Sigmoid colon (tissue), 7 donors: ENCODE results near the gene IGSF6. TPM values are rescaled to one million over a fixed set of nuclear protein-coding genes. Genes with fewer than 3 reads are reported as not detected.

Experiments
- DNase-seq: peaks from one replicate; pipeline ENCODE4 v3.0.0-alpha.2; 2019
- H3K27ac ChIP-seq, 4 donors: fragments of 200-600 bp; sonication (generic); one replicate each; pipeline ENCODE4 v1.5.1; 2016 to 2019; ENCODE audit warnings: mild to moderate bottlenecking in 1 of 4
- H3K27me3 ChIP-seq, 3 donors: fragments of 200-600 bp; sonication (generic); one replicate each; pipeline ENCODE4 v1.5.1; 2019; ENCODE audit warnings: mild to moderate bottlenecking in 1 of 3
- H3K36me3 ChIP-seq, 4 donors: fragments of 200-600 bp; sonication (generic); one replicate each; pipeline ENCODE4 v1.5.1; 2016 to 2019
- H3K4me1 ChIP-seq, 4 donors: fragments of 200-600 bp; sonication (generic); one replicate each; pipeline ENCODE4 v1.5.1; 2017 to 2019
- H3K4me3 ChIP-seq, 4 donors: fragments of 200-600 bp; sonication (generic); one replicate each; pipeline ENCODE4 v1.5.1; 2017 to 2019; ENCODE audit warnings: mild to moderate bottlenecking in 2 of 4, moderate library complexity in 1 of 4
- H3K9me3 ChIP-seq, 4 donors: fragments of 200-600 bp in 3 of 4; sonication (generic) in 3 of 4; one replicate each; pipeline versions ENCODE4 v1.5.1 to v1.6.1; 2013 to 2019
- CTCF ChIP-seq, 4 experiments: fragments of 450-650 bp in 3 of 4; fragments of 200-600 bp in 1 of 4; IDR thresholded peaks; one replicate each; pipeline ENCODE4 v1.5.1; 2016 to 2019; ENCODE audit warnings: antibody characterized with exemption in 4 of 4, mild to moderate bottlenecking in 3 of 4, moderate library complexity in 2 of 4
- EP300 ChIP-seq, 4 donors: sonication (generic); formaldehyde crosslinking; IDR thresholded peaks; one replicate each; pipeline ENCODE4 v1.6.1; 2017; ENCODE audit warnings: antibody characterized with exemption in 4 of 4
- POLR2A ChIP-seq, 2 donors: fragments of 450-650 bp; IDR thresholded peaks; one replicate each; pipeline ENCODE4 v1.6.1; 2016; ENCODE audit warnings: antibody characterized with exemption in 2 of 2, mild to moderate bottlenecking in 2 of 2, moderate library complexity in 2 of 2
- POLR2AphosphoS5 ChIP-seq, 4 donors: sonication (generic); formaldehyde crosslinking; IDR thresholded peaks; one replicate each; pipeline ENCODE4 v1.6.1; 2017; ENCODE audit warnings: antibody characterized with exemption in 4 of 4
- WGBS, 2 donors: extraction: QIAGEN DNeasy Blood & Tissue Kit; methylation state at CpG; one replicate each; pipeline ENCODE4 v1.1.7; 2013; 5-methylcytosine and 5-hydroxymethylcytosine counted together
- intact Hi-C: fragments of 100-400 bp; cut with DNase I; formaldehyde crosslinking; loops from one replicate; pipeline ENCODE4 v1.15.1; 2023
- polyA plus RNA-seq, 3 donors: library from polyadenylated mRNA; stranded (reverse); fragments of 200-250 nt; gene quantifications; one replicate each; pipeline ENCODE4 v1.2.3, GENCODE V29; 2013
- total RNA-seq, 4 donors: library from RNA; depleted of rRNA; stranded (reverse); fragments of >200 nt; gene quantifications; one replicate each; pipeline ENCODE4 v1.1.0, GENCODE V29; 2016
- donor health status: healthy with polysubstance abuse.
- donor health status: Bipolar disorder and iron deficiency.
- donor health status: healthy.

IGSF6 gene
- total and polyA plus RNA-seq, 7 donors, result 0.83 to 14.1 (median 3.0) TPM

GRCh38 chr16:21625026-21625425 is 27.4 kb downstream of the IGSF6 start:
- no peaks in the 10 kb centered on the region for H3K27me3 ChIP-seq
- 76 to 80% methylated on average over 1 of the region's 1 CpG for WGBS, 2 donors
- no peak for DNase-seq
- H3K36me3 ChIP-seq, result peaks cover 0 to 34% (median 5%) of the 10 kb centered on the region in 4 donors
- TF ChIP-seq POLR2A (IDR thresholded peaks at IDR 0.05) (no peak), POLR2AphosphoS5 (IDR thresholded peaks at IDR 0.05) (no peak), EP300 (IDR thresholded peaks at IDR 0.05) (no peak), CTCF (IDR thresholded peaks at IDR 0.05) (no peak)
- no peak overlapping the region for H3K4me3 ChIP-seq
- H3K27ac ChIP-seq, result no peak overlapping the region
- intact Hi-C loops, result no loop called here
- no peaks in the 10 kb centered on the region for H3K9me3 ChIP-seq
- peaks cover 0 to 19% (median 11%) of the 10 kb centered on the region in 4 donors for H3K4me1 ChIP-seq

GRCh38 chr16:21622545-21622944 is 29.9 kb downstream of the IGSF6 start:
- no peaks in the 10 kb centered on the region for H3K9me3 ChIP-seq
- intact Hi-C loops, result no loop called here
- WGBS, 2 donors, result 98 to 100% methylated on average over 1 of the region's 1 CpG
- no peak overlapping the region for H3K4me3 ChIP-seq
- DNase-seq, result no peak
- no peak overlapping the region for H3K27ac ChIP-seq
- TF ChIP-seq POLR2A (IDR thresholded peaks at IDR 0.05), result no peak
- no peak for TF ChIP-seq CTCF (IDR thresholded peaks at IDR 0.05)
- no peak for TF ChIP-seq EP300 (IDR thresholded peaks at IDR 0.05)
- TF ChIP-seq POLR2AphosphoS5 (IDR thresholded peaks at IDR 0.05), result no peak
- no peaks in the 10 kb centered on the region for H3K27me3 ChIP-seq
- H3K4me1 ChIP-seq, result peaks cover 0 to 17% (median 10%) of the 10 kb centered on the region in 4 donors
- H3K36me3 ChIP-seq, result peaks cover 0 to 36% (median 6%) of the 10 kb centered on the region in 4 donors

- Histone ChIP-seq H3K4me3 (no peak overlapping the region), H3K4me1 (peaks cover 0 to 4% (median 0%) of the 10 kb centered on the region in 4 donors), H3K27ac (no peak overlapping the region), H3K27me3 (no peaks in the 10 kb centered on the region), H3K9me3 (no peaks in the 10 kb centered on the region), H3K36me3 (peaks cover 0 to 34% (median 6%) of the 10 kb centered on the region in 4 donors)
- DNase-seq, result no peak
- intact Hi-C loops, result no loop called here
- TF ChIP-seq EP300 (IDR thresholded peaks at IDR 0.05), result no peak
- TF ChIP-seq POLR2AphosphoS5 (IDR thresholded peaks at IDR 0.05), result no peak
- TF ChIP-seq CTCF (IDR thresholded peaks at IDR 0.05), result no peak
- TF ChIP-seq POLR2A (IDR thresholded peaks at IDR 0.05), result no peak
These were observed 31.8 kb downstream of the IGSF6 start for GRCh38 chr16:21620592-21620991.

- intact Hi-C loops, result no loop called here
- Histone ChIP-seq H3K27ac (no peak overlapping the region), H3K27me3 (no peaks in the 10 kb centered on the region), H3K4me3 (no peak overlapping the region), H3K36me3 (peaks cover 0 to 27% (median 4%) of the 10 kb centered on the region in 4 donors), H3K4me1 (peaks cover 0 to 4% (median 0%) of the 10 kb centered on the region in 4 donors), H3K9me3 (no peaks in the 10 kb centered on the region)
- WGBS, 2 donors, result 93 to 95% methylated on average over 4 of the region's 4 CpGs
- no peak for DNase-seq
- TF ChIP-seq EP300 (IDR thresholded peaks at IDR 0.05) (no peak), POLR2AphosphoS5 (IDR thresholded peaks at IDR 0.05) (no peak), POLR2A (IDR thresholded peaks at IDR 0.05) (no peak), CTCF (IDR thresholded peaks at IDR 0.05) (no peak)
These were observed 32.5 kb downstream of the IGSF6 start for GRCh38 chr16:21619765-21620425.

GRCh38 chr16:21618281-21618680 is 34.1 kb downstream of the IGSF6 start:
- Histone ChIP-seq H3K36me3 (peaks cover 0 to 18% (median 3%) of the 10 kb centered on the region in 4 donors), H3K27me3 (no peaks in the 10 kb centered on the region), H3K4me3 (no peak overlapping the region), H3K4me1 (peaks cover 0 to 4% (median 0%) of the 10 kb centered on the region in 4 donors), H3K9me3 (no peaks in the 10 kb centered on the region), H3K27ac (no peak overlapping the region)
- WGBS, 2 donors, result 93 to 97% methylated on average over 5 of the region's 5 CpGs
- no peak for DNase-seq
- no peak for TF ChIP-seq CTCF (IDR thresholded peaks at IDR 0.05)
- no peak for TF ChIP-seq POLR2AphosphoS5 (IDR thresholded peaks at IDR 0.05)
- TF ChIP-seq EP300 (IDR thresholded peaks at IDR 0.05), result no peak
- no peak for TF ChIP-seq POLR2A (IDR thresholded peaks at IDR 0.05)
- intact Hi-C loops, result no loop called here
